RWPE2 (cell line): ENCODE data around the gene SUPT6H.

Source experiments
- ATAC-seq: fragments of 200-7000 bp; cut with Tn5 transposase; 3 replicates; pipeline ENCODE4 v1.9.1; 2021; ENCODE audit warnings: low read depth
- DNase-seq: peaks from one replicate; pipeline ENCODE4 v3.0.0-alpha.2; 2020; ENCODE audit warnings: low spot score
- H3K27ac ChIP-seq: fragments of 450-650 bp; 2 replicates; pipeline ENCODE4 v1.5.1; 2017; ENCODE audit warnings: mild to moderate bottlenecking; ENCODE audit not compliant: poor library complexity, severe bottlenecking
- H3K27me3 ChIP-seq: fragments of 250-450 bp; sonication (Bioruptor Pico); 2 replicates; pipeline ENCODE4 v1.5.1; 2021; ENCODE audit warnings: mild to moderate bottlenecking, moderate library complexity; ENCODE audit not compliant: insufficient read depth, poor library complexity, severe bottlenecking
- H3K36me3 ChIP-seq: fragments of 250-450 bp; sonication (Bioruptor Pico); 2 replicates; pipeline ENCODE4 v1.5.1; 2020; ENCODE audit warnings: low read depth, mild to moderate bottlenecking, moderate library complexity
- H3K4me1 ChIP-seq: fragments of 250-450 bp; sonication (Bioruptor Pico); 2 replicates; pipeline ENCODE4 v1.5.1; 2021; ENCODE audit warnings: mild to moderate bottlenecking, moderate library complexity; ENCODE audit not compliant: insufficient read depth, poor library complexity, severe bottlenecking
- H3K4me3 ChIP-seq: fragments of 250-450 bp; sonication (Bioruptor Pico); 2 replicates; pipeline ENCODE4 v1.5.1; 2021; ENCODE audit warnings: mild to moderate bottlenecking, moderate library complexity; ENCODE audit not compliant: severe bottlenecking
- H3K9me3 ChIP-seq: fragments of 250-450 bp; sonication (Bioruptor Pico); 2 replicates; pipeline ENCODE4 v1.5.1; 2021; ENCODE audit warnings: mild to moderate bottlenecking, moderate library complexity; ENCODE audit not compliant: severe bottlenecking
- CTCF ChIP-seq: fragments of 450-650 bp; IDR thresholded peaks from one replicate; pipeline ENCODE4 v1.5.1; 2017; ENCODE audit warnings: mild to moderate bottlenecking, moderate library complexity; ENCODE audit not compliant: poor library complexity, severe bottlenecking

The SUPT6H gene

GRCh38 chr17:28661635-28662526, at the start of gene SUPT6H, which contains the start of gene SDF2:
Gene SUPT6H (plus strand): TSS chr17:28662205. CDS start chr17:28673402, 11,197 bp downstream.
Gene SDF2 (minus strand): TSS chr17:28661906. CDS start chr17:28661876, 30 bp downstream.
- ATAC-seq (peak; percentile 81), DNase-seq (peak; percentile 85)
- H3K27ac ChIP-seq = peak within 1 kb of the TSS; percentile 68
- peaks cover 44% of the 10 kb centered on the region for H3K36me3 ChIP-seq
- H3K9me3 ChIP-seq = no peaks in the 10 kb centered on the region
- no peak for TF ChIP-seq CTCF
- H3K27me3 ChIP-seq = no peaks in the 10 kb centered on the region
- H3K4me1 ChIP-seq = peaks cover 8% of the 10 kb centered on the region
- peak within 1 kb of the TSS; percentile 70 for H3K4me3 ChIP-seq

GRCh38 chr17:28612531-28612930, 49.5 kb upstream of the SUPT6H start:
- Histone ChIP-seq H3K36me3 (peaks cover 60% of the 10 kb centered on the region), H3K4me3 (no peak overlapping the region), H3K4me1 (no peaks in the 10 kb centered on the region), H3K9me3 (no peaks in the 10 kb centered on the region), H3K27ac (no peak overlapping the region), H3K27me3 (no peaks in the 10 kb centered on the region)
- DNase-seq = no peak
- no peak for TF ChIP-seq CTCF
- no peak for ATAC-seq

DNA sequence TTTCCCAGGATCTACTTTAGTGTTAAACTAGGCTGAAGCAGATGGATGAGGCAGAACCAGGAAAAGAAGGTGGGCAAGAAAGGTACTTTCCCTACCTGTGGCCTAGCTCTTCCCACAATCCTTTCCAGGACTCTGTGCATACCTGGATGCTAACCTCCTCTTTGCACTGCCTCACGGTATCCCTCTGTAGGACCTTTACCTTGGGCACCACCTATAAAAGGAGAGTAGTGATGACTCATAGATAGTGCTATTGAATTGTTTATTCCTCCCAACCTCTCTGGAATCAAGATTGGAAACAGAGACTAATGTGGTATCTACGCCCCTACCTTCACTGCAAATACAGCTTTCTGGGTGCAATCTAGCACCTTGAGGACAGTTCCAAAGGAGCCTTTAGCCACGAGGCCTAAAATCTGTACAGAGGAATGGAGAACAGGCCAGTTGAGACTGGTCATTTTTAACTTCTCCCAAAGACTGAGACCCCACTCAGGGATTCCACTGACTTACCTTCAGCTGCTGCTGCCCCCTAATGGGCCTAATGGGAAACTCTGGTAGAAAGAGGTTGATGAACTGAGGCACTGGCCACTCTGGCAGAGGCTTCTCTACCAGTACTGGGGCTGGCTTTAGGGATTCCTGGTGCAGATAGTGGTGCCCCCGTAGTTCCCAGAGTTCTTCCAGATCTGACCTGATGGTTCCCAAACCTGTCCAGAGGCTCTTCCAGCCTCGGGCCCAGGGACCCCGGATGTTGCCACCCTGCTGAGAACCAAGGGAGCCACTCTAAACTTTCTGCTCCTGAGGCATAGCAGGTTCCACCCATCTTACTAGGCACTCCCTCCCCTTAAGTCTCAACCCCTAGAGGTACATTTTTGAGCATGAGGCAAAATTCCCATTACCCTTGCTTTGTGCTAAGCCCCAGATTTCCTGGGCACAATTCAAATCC, 48.8 kb upstream of the SUPT6H start:
- no peaks in the 10 kb centered on the region for H3K4me1 ChIP-seq
- no peaks in the 10 kb centered on the region for H3K9me3 ChIP-seq
- ATAC-seq (peak; percentile 50), DNase-seq (no peak)
- peak; percentile 59 for TF ChIP-seq CTCF
- no peaks in the 10 kb centered on the region for H3K27me3 ChIP-seq
- no peak overlapping the region for H3K27ac ChIP-seq
- peaks cover 62% of the 10 kb centered on the region for H3K36me3 ChIP-seq
- H3K4me3 ChIP-seq = no peak overlapping the region

DNA sequence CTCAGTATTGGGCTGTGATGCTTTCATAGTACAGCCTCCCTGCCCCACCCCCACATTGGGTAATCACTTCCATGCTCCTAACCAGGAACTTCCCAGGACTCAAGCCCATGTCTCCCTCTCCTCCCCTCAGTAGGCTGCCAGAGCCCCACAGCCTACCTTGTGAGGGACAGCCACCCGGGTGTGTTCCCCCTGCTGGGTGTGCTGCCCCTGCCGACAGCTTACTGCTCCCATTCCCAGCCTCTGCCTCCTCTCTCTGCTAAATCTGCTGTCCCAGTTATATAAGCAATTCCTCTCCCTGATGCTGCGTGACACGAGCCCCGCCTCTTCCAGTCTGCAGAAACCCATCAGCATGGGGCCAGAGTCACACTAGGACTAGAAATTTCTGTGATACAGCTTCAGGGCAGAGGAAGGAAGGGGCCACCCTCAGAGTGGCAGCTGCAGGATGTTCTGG, 48.0 kb upstream of the SUPT6H start, which contains the start of gene RSKR:
RSKR (minus strand) TSS at position 255 of the 451 bp plus-strand sequence; CDS start at position 231, 24 bp downstream.
- H3K9me3 ChIP-seq = no peaks in the 10 kb centered on the region
- H3K27ac ChIP-seq = no peak within 1 kb of the TSS
- no peak for TF ChIP-seq CTCF
- H3K36me3 ChIP-seq = peaks cover 65% of the 10 kb centered on the region
- no peak within 1 kb of the TSS for H3K4me3 ChIP-seq
- DNase-seq (no peak), ATAC-seq (no peak)
- H3K27me3 ChIP-seq = no peaks in the 10 kb centered on the region
- no peaks in the 10 kb centered on the region for H3K4me1 ChIP-seq
